H9 (cell line): ENCODE data around the gene CD47. TPM values are rescaled to one million over a fixed set of nuclear protein-coding genes. Genes with fewer than 3 reads are reported as not detected.

ENCODE experiments used
- DNase-seq: peaks from one replicate; pipeline ENCODE4 v3.0.0-alpha.2; 2017
- H2AFZ ChIP-seq: one replicate; pipeline ENCODE4 v1.6.1; 2013; ENCODE audit warnings: mild to moderate bottlenecking, low read length, control low read depth, moderate library complexity
- H2AK5ac ChIP-seq: 2 replicates; pipeline ENCODE4 v1.6.1; 2013; ENCODE audit warnings: low read length, control low read depth, mixed read lengths; ENCODE audit not compliant: insufficient read length
- H2BK120ac ChIP-seq: one replicate; pipeline ENCODE4 v1.6.1; 2013; ENCODE audit warnings: low read depth, mild to moderate bottlenecking, low read length, control low read depth, inconsistent platforms; ENCODE audit not compliant: poor library complexity, severe bottlenecking
- H2BK12ac ChIP-seq: 2 replicates; pipeline ENCODE4 v1.6.1; 2013; ENCODE audit warnings: low read length, control low read depth, mixed read lengths, low read depth; ENCODE audit not compliant: insufficient read length
- H2BK15ac ChIP-seq: 2 replicates; pipeline ENCODE4 v1.6.1; 2013; ENCODE audit warnings: low read depth, low read length, control low read depth
- H2BK20ac ChIP-seq: one replicate; pipeline ENCODE4 v1.6.1; 2013; ENCODE audit warnings: low read depth, mild to moderate bottlenecking, low read length, control low read depth, inconsistent platforms; ENCODE audit not compliant: poor library complexity, severe bottlenecking
- H2BK5ac ChIP-seq: 2 replicates; pipeline ENCODE4 v1.6.1; 2013; ENCODE audit warnings: low read length, control low read depth, mixed read lengths; ENCODE audit not compliant: insufficient read length
- H3K14ac ChIP-seq: 2 replicates; pipeline ENCODE4 v1.6.1; 2013; ENCODE audit warnings: low read length, control low read depth; ENCODE audit not compliant: insufficient read depth
- H3K18ac ChIP-seq: 2 replicates; pipeline ENCODE4 v1.6.1; 2013; ENCODE audit warnings: low read depth, mild to moderate bottlenecking, mixed read lengths, low read length, control low read depth; ENCODE audit not compliant: insufficient read length
- H3K23ac ChIP-seq: 2 replicates; pipeline ENCODE4 v1.6.1; 2013; ENCODE audit warnings: low read length, control low read depth, mixed read lengths, low read depth; ENCODE audit not compliant: insufficient read length
- H3K23me2 ChIP-seq: 2 replicates; pipeline ENCODE4 v1.6.1; 2013; ENCODE audit warnings: low read depth, mild to moderate bottlenecking, mixed read lengths, low read length, control low read depth; ENCODE audit not compliant: insufficient read length, poor library complexity, severe bottlenecking
- H3K27ac ChIP-seq: 2 replicates; pipeline ENCODE4 v1.5.1; 2013; ENCODE audit warnings: low read length, control low read depth, mixed read lengths, low read depth; ENCODE audit not compliant: insufficient read length
- H3K27me3 ChIP-seq: 2 replicates; pipeline ENCODE4 v1.6.1; 2013; ENCODE audit warnings: low read length, control low read depth, inconsistent platforms; ENCODE audit not compliant: insufficient read depth
- H3K4ac ChIP-seq: 2 replicates; pipeline ENCODE4 v1.6.1; 2013; ENCODE audit warnings: low read depth, mild to moderate bottlenecking, control low read depth, inconsistent platforms, low read length, moderate library complexity
- H3K4me1 ChIP-seq: 2 replicates; pipeline ENCODE4 v1.6.1; 2013; ENCODE audit warnings: low read length, control low read depth, inconsistent platforms; ENCODE audit not compliant: insufficient read depth
- H3K4me2 ChIP-seq: 2 replicates; pipeline ENCODE4 v1.6.1; 2013; ENCODE audit warnings: low read length, control low read depth, mixed read lengths; ENCODE audit not compliant: insufficient read length, insufficient read depth
- H3K56ac ChIP-seq: 2 replicates; pipeline ENCODE4 v1.6.1; 2013; ENCODE audit warnings: low read depth, mild to moderate bottlenecking, mixed read lengths, low read length, control low read depth; ENCODE audit not compliant: insufficient read length
- H3K79me1 ChIP-seq: 2 replicates; pipeline ENCODE4 v1.6.1; 2013; ENCODE audit warnings: low read depth, mild to moderate bottlenecking, moderate library complexity, low read length, control low read depth, inconsistent platforms; ENCODE audit not compliant: insufficient read depth, poor library complexity, severe bottlenecking
- H3K79me2 ChIP-seq: 2 replicates; pipeline ENCODE4 v1.6.1; 2013; ENCODE audit warnings: low read length, control low read depth, inconsistent platforms; ENCODE audit not compliant: insufficient read depth
- H3K9ac ChIP-seq: 2 replicates; pipeline ENCODE4 v1.6.1; 2013; ENCODE audit warnings: low read length, control low read depth, mixed read lengths; ENCODE audit not compliant: insufficient read length; ENCODE audit errors: extremely low read depth
- H3K9me3 ChIP-seq: one replicate; pipeline ENCODE4 v1.6.1; 2013; ENCODE audit warnings: low read depth, low read length, inconsistent platforms; ENCODE audit not compliant: control insufficient read depth
- H3T11ph ChIP-seq: one replicate; pipeline ENCODE4 v1.6.1; 2013; ENCODE audit warnings: mild to moderate bottlenecking, low read length, control low read depth, inconsistent platforms
- H4K20me1 ChIP-seq: one replicate; pipeline ENCODE4 v1.6.1; 2013; ENCODE audit not compliant: control insufficient read depth, insufficient read length, insufficient read depth
- H4K5ac ChIP-seq: 2 replicates; pipeline ENCODE4 v1.6.1; 2013; ENCODE audit warnings: low read depth, mild to moderate bottlenecking, mixed read lengths, low read length, control low read depth; ENCODE audit not compliant: insufficient read length
- H4K8ac ChIP-seq: replicated peaks from 2 replicates; pipeline ENCODE4 v1.6.1; 2013; ENCODE audit warnings: low read length, control low read depth, mixed read lengths, low read depth; ENCODE audit not compliant: insufficient read length
- H4K91ac ChIP-seq: 2 replicates; pipeline ENCODE4 v1.6.1; 2013; ENCODE audit warnings: low read depth, mild to moderate bottlenecking, moderate library complexity, mixed read lengths, low read length, control low read depth; ENCODE audit not compliant: insufficient read length
- H3K27ac Mint-ChIP-seq, 3 experiments: 2 replicates in 2 of 3; 3 replicates in 1 of 3; pipeline ENCODE4 v1.8.0; 2020 to 2021; ENCODE audit warnings: mixed read lengths in 3 of 3, mild to moderate bottlenecking in 1 of 3, moderate library complexity in 1 of 3
- H3K27me3 Mint-ChIP-seq: 2 replicates; pipeline ENCODE4 v1.8.0; 2021; ENCODE audit warnings: low read depth, mild to moderate bottlenecking, moderate library complexity, mixed read lengths
- H3K36me3 Mint-ChIP-seq, 3 experiments: 2 replicates in 2 of 3; 3 replicates in 1 of 3; pipeline ENCODE4 v1.8.0; 2020 to 2021; ENCODE audit warnings: low read depth in 3 of 3, mixed read lengths in 3 of 3; ENCODE audit not compliant: insufficient read depth in 1 of 3
- H3K4me1 Mint-ChIP-seq, 2 experiments: 2 replicates each; pipeline ENCODE4 v1.8.0; 2020; ENCODE audit warnings: mixed read lengths in 2 of 2
- H3K4me3 Mint-ChIP-seq, 2 experiments: 2 replicates in 1 of 2; 3 replicates in 1 of 2; pipeline ENCODE4 v1.8.0; 2020 to 2021; ENCODE audit warnings: mild to moderate bottlenecking in 2 of 2, mixed read lengths in 2 of 2, moderate library complexity in 1 of 2
- H3K9me3 Mint-ChIP-seq, 2 experiments: 2 replicates in 1 of 2; 3 replicates in 1 of 2; pipeline ENCODE4 v1.8.0; 2020; ENCODE audit warnings: mild to moderate bottlenecking in 2 of 2, mixed read lengths in 2 of 2, moderate library complexity in 1 of 2
- WGBS: extraction: QIAGEN DNeasy Blood & Tissue Kit; methylation state at CpG from one replicate; pipeline ENCODE4 v1.1.7; 2013; ENCODE audit warnings: missing lambda C conversion rate, low lambda C conversion rate, mixed read lengths; ENCODE audit not compliant: insufficient read length; ENCODE audit errors: extremely low coverage; 5-methylcytosine and 5-hydroxymethylcytosine counted together
- total RNA-seq: library from RNA; stranded (reverse); gene quantifications from 2 replicates; pipeline ENCODE4 v1.2.1, GENCODE V29; 2021
- TF ChIP-seq, protein P1 (sequence below): fragments of 200-600 bp; sonication (generic); conservative IDR thresholded peaks from 3 replicates; pipeline ENCODE4 v1.8.0; 2021; ENCODE audit warnings: antibody characterized with exemption, mild to moderate bottlenecking

The CD47 gene
- total RNA-seq, 1 experiment from 2014 or later = 15.4 TPM

DNA sequence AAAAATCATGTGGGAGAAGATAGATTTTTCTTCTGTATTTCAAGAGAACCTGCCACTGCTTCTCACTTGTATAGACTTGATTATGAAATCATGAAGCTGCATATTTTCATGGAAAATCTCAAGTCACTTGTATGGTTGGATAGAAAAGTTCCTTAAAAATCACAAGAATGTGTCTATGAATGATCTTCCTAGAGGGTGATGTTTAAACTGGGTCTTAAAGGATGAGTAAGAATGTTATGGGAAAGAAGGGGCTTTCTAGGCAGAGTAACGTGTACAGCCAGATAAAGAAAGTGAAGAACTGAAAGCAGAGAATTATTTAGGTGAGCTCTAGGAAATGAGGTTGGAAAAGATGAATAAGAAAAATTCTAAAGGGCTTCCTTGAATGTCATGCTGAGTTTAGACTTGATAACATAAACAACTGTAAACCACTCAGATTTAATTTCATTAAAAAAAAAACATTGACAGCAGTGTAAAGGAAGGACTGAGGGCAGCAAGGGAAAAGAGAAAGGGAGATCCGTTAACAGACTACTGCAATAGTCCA lies 5.0 kb downstream of the CD47 start:
- Histone ChIP-seq H3K23ac (no peak overlapping the region), H3K4me2 (no peak overlapping the region), H4K8ac (no peak overlapping the region), H3K79me2 (no peaks in the 10 kb centered on the region), H2AK5ac (no peak overlapping the region), H4K91ac (no peak overlapping the region), H2AFZ (no peak overlapping the region), H2BK120ac (no peak overlapping the region), H3K23me2 (peaks cover 5% of the 10 kb centered on the region), H3K79me1 (no peaks in the 10 kb centered on the region), H3K27ac (no peak overlapping the region), H3K4me1 (no peaks in the 10 kb centered on the region), H2BK5ac (no peak overlapping the region), H2BK15ac (no peak overlapping the region), H2BK20ac (no peak overlapping the region), H4K5ac (no peak overlapping the region), H3T11ph (no peak overlapping the region), H3K4ac (no peak overlapping the region), H3K56ac (no peak overlapping the region), H3K9me3 (no peaks in the 10 kb centered on the region), H4K20me1 (no peaks in the 10 kb centered on the region), H3K14ac (no peak overlapping the region), H3K18ac (no peak overlapping the region), H3K9ac (no peak overlapping the region), H2BK12ac (no peak overlapping the region), H3K27me3 (no peaks in the 10 kb centered on the region)
- Mint-ChIP-seq H3K4me3 (no peak overlapping the region), H3K36me3 (no peaks in the 10 kb centered on the region), H3K4me1 (peaks cover 2 to 4% of the 10 kb centered on the region in 2 experiments; a peak in 3 of 4 replicates), H3K27me3 (peaks cover 16% of the 10 kb centered on the region), H3K9me3 (no peaks in the 10 kb centered on the region), H3K27ac (no peak overlapping the region)
- TF ChIP-seq, protein P1, sequence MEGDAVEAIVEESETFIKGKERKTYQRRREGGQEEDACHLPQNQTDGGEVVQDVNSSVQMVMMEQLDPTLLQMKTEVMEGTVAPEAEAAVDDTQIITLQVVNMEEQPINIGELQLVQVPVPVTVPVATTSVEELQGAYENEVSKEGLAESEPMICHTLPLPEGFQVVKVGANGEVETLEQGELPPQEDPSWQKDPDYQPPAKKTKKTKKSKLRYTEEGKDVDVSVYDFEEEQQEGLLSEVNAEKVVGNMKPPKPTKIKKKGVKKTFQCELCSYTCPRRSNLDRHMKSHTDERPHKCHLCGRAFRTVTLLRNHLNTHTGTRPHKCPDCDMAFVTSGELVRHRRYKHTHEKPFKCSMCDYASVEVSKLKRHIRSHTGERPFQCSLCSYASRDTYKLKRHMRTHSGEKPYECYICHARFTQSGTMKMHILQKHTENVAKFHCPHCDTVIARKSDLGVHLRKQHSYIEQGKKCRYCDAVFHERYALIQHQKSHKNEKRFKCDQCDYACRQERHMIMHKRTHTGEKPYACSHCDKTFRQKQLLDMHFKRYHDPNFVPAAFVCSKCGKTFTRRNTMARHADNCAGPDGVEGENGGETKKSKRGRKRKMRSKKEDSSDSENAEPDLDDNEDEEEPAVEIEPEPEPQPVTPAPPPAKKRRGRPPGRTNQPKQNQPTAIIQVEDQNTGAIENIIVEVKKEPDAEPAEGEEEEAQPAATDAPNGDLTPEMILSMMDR = no peak
- DNase-seq = no peak
- no CpG with 5 or more reads among the region's 2 CpGs for WGBS
